ENCODE data around the gene MTFR1L.

- TF ChIP-seq POLR2A (IDR thresholded peaks at IDR 0.05) (no peak), CTCF (IDR thresholded peaks at IDR 0.05) (no peak)
Measured at GRCh38 chr1:25874635-25875153, 54.9 kb downstream of the MTFR1L start.

Data from thyroid gland (tissue), 4 donors.